ENCODE data around the gene DCC. TPM values are rescaled to one million over a fixed set of nuclear protein-coding genes. Genes with fewer than 3 reads are reported as not detected.

The DCC gene
- total RNA-seq, 2 donors from 2014 or later, result not detected

- Mint-ChIP-seq H3K9me3 (peaks cover 10% of the 10 kb centered on the region), H3K27ac (no peak overlapping the region), H3K4me1 (no peaks in the 10 kb centered on the region), H3K27me3 (no peaks in the 10 kb centered on the region), H3K4me3 (no peak overlapping the region), H3K36me3 (ENCODE audit: low read depth) (no peaks in the 10 kb centered on the region)
- no peak for ATAC-seq (replicated peaks)
Observed at GRCh38 chr18:52874774-52875173, 534.8 kb downstream of the DCC start.

- H3K27ac Mint-ChIP-seq, result no peak overlapping the region
- H3K9me3 Mint-ChIP-seq, result peaks cover 12% of the 10 kb centered on the region
- H3K4me1 Mint-ChIP-seq, result no peaks in the 10 kb centered on the region
- no peaks in the 10 kb centered on the region for H3K27me3 Mint-ChIP-seq
- no peak for ATAC-seq (replicated peaks)
- no peaks in the 10 kb centered on the region for H3K36me3 Mint-ChIP-seq (ENCODE audit: low read depth)
- H3K4me3 Mint-ChIP-seq, result no peak overlapping the region
Observed at GRCh38 chr18:52875725-52876124, 535.7 kb downstream of the DCC start.

GRCh38 chr18:52888014-52888413, 548.0 kb downstream of the DCC start:
- Mint-ChIP-seq H3K27me3 (no peaks in the 10 kb centered on the region), H3K4me1 (no peaks in the 10 kb centered on the region), H3K9me3 (peaks cover 17% of the 10 kb centered on the region), H3K36me3 (ENCODE audit: low read depth) (no peaks in the 10 kb centered on the region), H3K27ac (no peak overlapping the region), H3K4me3 (no peak overlapping the region)
- no peak for ATAC-seq (replicated peaks)

GRCh38 chr18:52894801-52895200, 554.8 kb downstream of the DCC start:
- no peak overlapping the region for H3K4me3 Mint-ChIP-seq
- no peaks in the 10 kb centered on the region for H3K27me3 Mint-ChIP-seq
- H3K4me1 Mint-ChIP-seq, result no peaks in the 10 kb centered on the region
- H3K9me3 Mint-ChIP-seq, result no peaks in the 10 kb centered on the region
- no peak for ATAC-seq (replicated peaks)
- no peak overlapping the region for H3K27ac Mint-ChIP-seq
- no peaks in the 10 kb centered on the region for H3K36me3 Mint-ChIP-seq (ENCODE audit: low read depth)

- H3K4me3 Mint-ChIP-seq, result no peak overlapping the region
- H3K9me3 Mint-ChIP-seq, result no peaks in the 10 kb centered on the region
- no peaks in the 10 kb centered on the region for H3K27me3 Mint-ChIP-seq
- ATAC-seq (replicated peaks), result no peak
- no peaks in the 10 kb centered on the region for H3K36me3 Mint-ChIP-seq (ENCODE audit: low read depth)
- H3K27ac Mint-ChIP-seq, result no peak overlapping the region
- no peaks in the 10 kb centered on the region for H3K4me1 Mint-ChIP-seq
Observed at GRCh38 chr18:52897611-52898484, 557.9 kb downstream of the DCC start.

GRCh38 chr18:52898485-52899058, 558.6 kb downstream of the DCC start:
- ATAC-seq (replicated peaks), result no peak
- H3K36me3 Mint-ChIP-seq (ENCODE audit: low read depth), result no peaks in the 10 kb centered on the region
- H3K4me1 Mint-ChIP-seq, result no peaks in the 10 kb centered on the region
- H3K4me3 Mint-ChIP-seq, result no peak overlapping the region
- H3K27me3 Mint-ChIP-seq, result no peaks in the 10 kb centered on the region
- H3K9me3 Mint-ChIP-seq, result no peaks in the 10 kb centered on the region
- no peak overlapping the region for H3K27ac Mint-ChIP-seq

GRCh38 chr18:52902188-52902587, 562.2 kb downstream of the DCC start:
- H3K4me1 Mint-ChIP-seq, result no peaks in the 10 kb centered on the region
- H3K4me3 Mint-ChIP-seq, result no peak overlapping the region

GRCh38 chr18:52903857-52904256, 563.9 kb downstream of the DCC start:
- ATAC-seq (replicated peaks), result no peak
- H3K27ac Mint-ChIP-seq, result no peak overlapping the region

More at GRCh38 chr18:52902188-52902587, 562.2 kb downstream of the DCC start:
- Mint-ChIP-seq H3K27me3 (no peaks in the 10 kb centered on the region), H3K36me3 (ENCODE audit: low read depth) (no peaks in the 10 kb centered on the region), H3K9me3 (no peaks in the 10 kb centered on the region), H3K27ac (no peak overlapping the region)
- no peak for ATAC-seq (replicated peaks)

GRCh38 chr18:52907543-52908308, 567.7 kb downstream of the DCC start:
- ATAC-seq (replicated peaks), result no peak
- no peaks in the 10 kb centered on the region for H3K36me3 Mint-ChIP-seq (ENCODE audit: low read depth)
- no peaks in the 10 kb centered on the region for H3K9me3 Mint-ChIP-seq
- H3K4me3 Mint-ChIP-seq, result no peak overlapping the region
- H3K27me3 Mint-ChIP-seq, result no peaks in the 10 kb centered on the region
- H3K27ac Mint-ChIP-seq, result no peak overlapping the region
- H3K4me1 Mint-ChIP-seq, result no peaks in the 10 kb centered on the region

More at GRCh38 chr18:52903857-52904256, 563.9 kb downstream of the DCC start:
- Mint-ChIP-seq H3K36me3 (ENCODE audit: low read depth) (no peaks in the 10 kb centered on the region), H3K27me3 (no peaks in the 10 kb centered on the region), H3K4me3 (no peak overlapping the region), H3K9me3 (no peaks in the 10 kb centered on the region), H3K4me1 (no peaks in the 10 kb centered on the region)

GRCh38 chr18:52914148-52914547, 574.2 kb downstream of the DCC start:
- Mint-ChIP-seq H3K36me3 (ENCODE audit: low read depth) (no peaks in the 10 kb centered on the region), H3K4me3 (no peak overlapping the region), H3K9me3 (no peaks in the 10 kb centered on the region), H3K27ac (no peak overlapping the region), H3K27me3 (no peaks in the 10 kb centered on the region), H3K4me1 (no peaks in the 10 kb centered on the region)
- no peak for ATAC-seq (replicated peaks)

GRCh38 chr18:52920665-52921064, 580.7 kb downstream of the DCC start:
- no peaks in the 10 kb centered on the region for H3K4me1 Mint-ChIP-seq
- H3K27me3 Mint-ChIP-seq, result no peaks in the 10 kb centered on the region
- ATAC-seq (replicated peaks), result no peak
- H3K36me3 Mint-ChIP-seq (ENCODE audit: low read depth), result no peaks in the 10 kb centered on the region
- no peak overlapping the region for H3K4me3 Mint-ChIP-seq
- H3K27ac Mint-ChIP-seq, result no peak overlapping the region
- peaks cover 4% of the 10 kb centered on the region for H3K9me3 Mint-ChIP-seq

- no peak overlapping the region for H3K27ac Mint-ChIP-seq
- H3K9me3 Mint-ChIP-seq, result peaks cover 11% of the 10 kb centered on the region
- ATAC-seq (replicated peaks), result no peak
- no peaks in the 10 kb centered on the region for H3K36me3 Mint-ChIP-seq (ENCODE audit: low read depth)
- no peaks in the 10 kb centered on the region for H3K27me3 Mint-ChIP-seq
- H3K4me3 Mint-ChIP-seq, result no peak overlapping the region
- H3K4me1 Mint-ChIP-seq, result no peaks in the 10 kb centered on the region
Observed at GRCh38 chr18:52933356-52933755, 593.4 kb downstream of the DCC start.

- Mint-ChIP-seq H3K4me1 (no peaks in the 10 kb centered on the region), H3K4me3 (no peak overlapping the region), H3K27ac (no peak overlapping the region), H3K36me3 (ENCODE audit: low read depth) (no peaks in the 10 kb centered on the region), H3K9me3 (peaks cover 15% of the 10 kb centered on the region), H3K27me3 (no peaks in the 10 kb centered on the region)
- ATAC-seq (replicated peaks), result no peak
Observed at GRCh38 chr18:52936931-52937330, 596.9 kb downstream of the DCC start.

- no peaks in the 10 kb centered on the region for H3K27me3 Mint-ChIP-seq
- H3K9me3 Mint-ChIP-seq, result peaks cover 15% of the 10 kb centered on the region
- H3K36me3 Mint-ChIP-seq (ENCODE audit: low read depth), result no peaks in the 10 kb centered on the region
- ATAC-seq (replicated peaks), result no peak
- no peak overlapping the region for H3K27ac Mint-ChIP-seq
- no peaks in the 10 kb centered on the region for H3K4me1 Mint-ChIP-seq
- no peak overlapping the region for H3K4me3 Mint-ChIP-seq
Observed at GRCh38 chr18:52937840-52938239, 597.8 kb downstream of the DCC start.

GRCh38 chr18:52945552-52945951, 605.6 kb downstream of the DCC start:
- Mint-ChIP-seq H3K27ac (no peak overlapping the region), H3K4me3 (no peak overlapping the region), H3K36me3 (ENCODE audit: low read depth) (no peaks in the 10 kb centered on the region), H3K4me1 (no peaks in the 10 kb centered on the region), H3K9me3 (peaks cover 8% of the 10 kb centered on the region), H3K27me3 (no peaks in the 10 kb centered on the region)
- no peak for ATAC-seq (replicated peaks)
